ENCODE results near the gene TIMP3. TPM values are rescaled to one million over a fixed set of nuclear protein-coding genes. Genes with fewer than 3 reads are reported as not detected.

The TIMP3 gene
- total and polyA plus RNA-seq, 2 donors (not counting 3 experiments of a cell fraction or from before 2014, with no cell fraction given) = 0.22 to 2.0 TPM

GRCh38 chr22:32830473-32830872 is 29.0 kb downstream of the TIMP3 start:
- POLR2A ChIA-PET = no interaction called here
- Histone ChIP-seq H3K9me1 (replicated peaks; ENCODE audit: control insufficient read depth, extremely low read depth, insufficient read depth, low read length) (no peaks in the 10 kb centered on the region), H3K9ac (replicated peaks; ENCODE audit: extremely low read depth, insufficient read depth, low read length) (no peak overlapping the region), H3K4me1 (ENCODE audit: control insufficient read depth, extremely low read depth, insufficient read depth, low read length) (peaks cover 4% of the 10 kb centered on the region), H3K27ac (ENCODE audit: insufficient read depth, low read depth, low read length) (no peak overlapping the region), H3K4me3 (replicated peaks in 1 of 3; ENCODE audit: insufficient read depth in 1 of 3, low read depth in 1 of 3, low read length in 3 of 3) (no peak overlapping the region), H3K27me3 (ENCODE audit: control insufficient read depth in 2 of 2, insufficient read depth in 2 of 2, low read length in 2 of 2) (no peaks in the 10 kb centered on the region), H3K79me2 (ENCODE audit: control insufficient read depth, insufficient read depth, low read length) (no peaks in the 10 kb centered on the region), H4K20me1 (replicated peaks; ENCODE audit: control insufficient read depth, extremely low read depth, insufficient read depth, low read length) (no peaks in the 10 kb centered on the region), H2AFZ (ENCODE audit: low read depth, low read length) (no peak overlapping the region), H3K36me3 (ENCODE audit: control insufficient read depth in 2 of 2, extremely low read depth in 1 of 2, insufficient read depth in 2 of 2, low read length in 2 of 2) (no peaks in the 10 kb centered on the region), H3K9me3 (replicated peaks; ENCODE audit: control insufficient read depth, insufficient read depth, low read length) (no peaks in the 10 kb centered on the region), H3K4me2 (ENCODE audit: insufficient read depth, low read length) (no peak overlapping the region)
- dilution Hi-C loops (cut with MboI; ENCODE audit: extremely low pct_ligation_motif_present, low sequenced_read_pairs) = no loop called here
- peak; percentile 24 for FAIRE-seq
- CTCF ChIA-PET = interaction anchor here (1.6 kb wide), 1 partner anchor 301 kb away, joined by 3 read pairs; no protein-coding TSS in a partner anchor
- BruUV-seq (replicated peaks) = no TSS peak
- DNase-seq (ENCODE audit: low read depth, low spot score) = peak; percentile 58
- peak; percentile 13 for TF ChIP-seq MAX (IDR thresholded peaks at IDR 0.05; ENCODE audit: insufficient read depth, insufficient read length)
- no peak for TF ChIP-seq GATA2 (IDR thresholded peaks at IDR 0.05; ENCODE audit: insufficient read depth, insufficient read length, low read depth, low read length)
- intact Hi-C loops (cut with micrococcal nuclease) = loop anchor here (1.0 kb wide), 1 partner anchor 186 kb away; no protein-coding TSS in a partner anchor

- no peak overlapping the region for H3K4me2 ChIP-seq (ENCODE audit: insufficient read depth, low read length)
- ChIA-PET POLR2A (no interaction called here), CTCF (interaction anchor here (1.6 kb wide), 1 partner anchor 302 kb away, joined by 3 read pairs; no protein-coding TSS in a partner anchor)
- no peaks in the 10 kb centered on the region for H4K20me1 ChIP-seq (replicated peaks; ENCODE audit: control insufficient read depth, extremely low read depth, insufficient read depth, low read length)
- no peak overlapping the region for H3K27ac ChIP-seq (ENCODE audit: insufficient read depth, low read depth, low read length)
- DNase-seq (ENCODE audit: low read depth, low spot score) = no peak
- no peak for FAIRE-seq
- H3K9me3 ChIP-seq (replicated peaks; ENCODE audit: control insufficient read depth, insufficient read depth, low read length) = no peaks in the 10 kb centered on the region
- BruUV-seq (replicated peaks) = no TSS peak
- peaks cover 4% of the 10 kb centered on the region for H3K4me1 ChIP-seq (ENCODE audit: control insufficient read depth, extremely low read depth, insufficient read depth, low read length)
- intact Hi-C loops (cut with micrococcal nuclease) = loop anchor here (1.0 kb wide), 1 partner anchor 187 kb away; no protein-coding TSS in a partner anchor
- no peaks in the 10 kb centered on the region for H3K36me3 ChIP-seq (ENCODE audit: control insufficient read depth in 2 of 2, extremely low read depth in 1 of 2, insufficient read depth in 2 of 2, low read length in 2 of 2)
- H2AFZ ChIP-seq (ENCODE audit: low read depth, low read length) = no peak overlapping the region
- no peaks in the 10 kb centered on the region for H3K9me1 ChIP-seq (replicated peaks; ENCODE audit: control insufficient read depth, extremely low read depth, insufficient read depth, low read length)
- H3K27me3 ChIP-seq (ENCODE audit: control insufficient read depth in 2 of 2, insufficient read depth in 2 of 2, low read length in 2 of 2) = no peaks in the 10 kb centered on the region
- no peaks in the 10 kb centered on the region for H3K79me2 ChIP-seq (ENCODE audit: control insufficient read depth, insufficient read depth, low read length)
- dilution Hi-C loops (cut with MboI; ENCODE audit: extremely low pct_ligation_motif_present, low sequenced_read_pairs) = no loop called here
- no peak overlapping the region for H3K4me3 ChIP-seq (replicated peaks in 1 of 3; ENCODE audit: insufficient read depth in 1 of 3, low read depth in 1 of 3, low read length in 3 of 3)
- TF ChIP-seq GATA2 (IDR thresholded peaks at IDR 0.05; ENCODE audit: insufficient read depth, insufficient read length, low read depth, low read length) (no peak), POLR2AphosphoS5 (IDR thresholded peaks at IDR 0.05; ENCODE audit: insufficient read depth, low read depth, low read length) (no peak), EZH2 (IDR thresholded peaks at IDR 0.05; ENCODE audit: borderline replicate concordance, low read depth, low read length, severe bottlenecking) (no peak), MYC (IDR thresholded peaks at IDR 0.05; ENCODE audit: low read depth, low read length) (no peak), FOS (IDR thresholded peaks at IDR 0.05; ENCODE audit: borderline replicate concordance, insufficient read depth, low read length) (no peak), JUN (IDR thresholded peaks at IDR 0.05; ENCODE audit: borderline replicate concordance, insufficient read depth, insufficient read length, low read depth) (no peak), CTCF (IDR thresholded peaks at IDR 0.05; ENCODE audit: extremely low read depth in 1 of 2, insufficient read depth in 1 of 2, low read depth in 1 of 2, low read length in 2 of 2) (no peak)
- H3K9ac ChIP-seq (replicated peaks; ENCODE audit: extremely low read depth, insufficient read depth, low read length) = no peak overlapping the region
Measured at GRCh38 chr22:32830957-32831356, 29.5 kb downstream of the TIMP3 start.
